Ovary (tissue), 3 donors: ENCODE measurements around the gene IRF2BP2.

ENCODE experiments used
- CTCF ChIP-seq, 3 donors: fragments of 450-650 bp in 2 of 3; fragments of 200-600 bp in 1 of 3; IDR thresholded peaks; one replicate each; pipeline versions ENCODE4 v1.5.1 to v1.8.0; 2016 to 2022; ENCODE audit warnings: antibody characterized with exemption in 3 of 3, mild to moderate bottlenecking in 1 of 3
- EP300 ChIP-seq: sonication (generic); formaldehyde crosslinking; IDR thresholded peaks from one replicate; pipeline ENCODE4 v1.6.1; 2017; ENCODE audit warnings: antibody characterized with exemption
- POLR2A ChIP-seq: fragments of 450-650 bp; IDR thresholded peaks from one replicate; pipeline ENCODE4 v1.6.1; 2017; ENCODE audit warnings: antibody characterized with exemption, mild to moderate bottlenecking, moderate library complexity
- donor health status: DM: no; HTN: no; CAD: no.

- TF ChIP-seq CTCF (IDR thresholded peaks at IDR 0.05) (no peak), POLR2A (no peak), EP300 (no peak)
These were observed 4.1 kb upstream of the IRF2BP2 start for GRCh38 chr1:234614081-234614489.
